Measurements from ENCODE around the gene PPM1M.
"Not testable (repeated sequence)": the region's sequence is repeated elsewhere in the genome, so short reads cannot be mapped to it uniquely, and the experiment has no call there.

PPM1M gene

GRCh38 chr3:52279596-52279995, 34.0 kb downstream of the PPM1M start:
- no peak for FAIRE-seq

GRCh38 chr3:52280050-52280461, 34.5 kb downstream of the PPM1M start:
- FAIRE-seq, result no peak

- FAIRE-seq, result no peak
Measured at GRCh38 chr3:52281981-52282801, 36.6 kb downstream of the PPM1M start.

GRCh38 chr3:52283306-52283705, 37.7 kb downstream of the PPM1M start:
- no peak for FAIRE-seq

- FAIRE-seq, result not testable (repeated sequence)
Measured at GRCh38 chr3:52284051-52284450, 38.5 kb downstream of the PPM1M start.

- FAIRE-seq, result no peak
Measured at GRCh38 chr3:52286777-52287110, 41.2 kb downstream of the PPM1M start.

- FAIRE-seq, result no peak
Measured at GRCh38 chr3:52288674-52289073, 43.1 kb downstream of the PPM1M start.

GRCh38 chr3:52289338-52289746, 43.8 kb downstream of the PPM1M start:
- no peak for FAIRE-seq

GRCh38 chr3:52289747-52290595, 44.4 kb downstream of the PPM1M start:
- no peak for FAIRE-seq

GRCh38 chr3:52290596-52291507, 45.3 kb downstream of the PPM1M start:
- no peak for FAIRE-seq

GRCh38 chr3:52291508-52292181, 46.1 kb downstream of the PPM1M start:
- no peak for FAIRE-seq

- FAIRE-seq, result no peak
Measured at GRCh38 chr3:52292247-52293065, 46.9 kb downstream of the PPM1M start.

- FAIRE-seq, result no peak
Measured at GRCh38 chr3:52293491-52294319, 48.1 kb downstream of the PPM1M start.

GRCh38 chr3:52294320-52295150, 49.0 kb downstream of the PPM1M start:
- no peak for FAIRE-seq

GRCh38 chr3:52295671-52296208, 50.2 kb downstream of the PPM1M start:
- FAIRE-seq, result no peak

- no peak for FAIRE-seq
Measured at GRCh38 chr3:52297242-52298148, 51.9 kb downstream of the PPM1M start.

GRCh38 chr3:52298149-52299098, 52.9 kb downstream of the PPM1M start:
- no peak for FAIRE-seq

Data from islet of Langerhans (tissue), 1 donor.